BJ (cell line): ENCODE measurements around the gene TANGO2. TPM values are rescaled to one million over a fixed set of nuclear protein-coding genes. Genes with fewer than 3 reads are reported as not detected.
"Not testable (repeated sequence)": the region's sequence is repeated elsewhere in the genome, so short reads cannot be mapped to it uniquely, and the experiment has no call there.

Experiments used
- CTCF ChIA-PET: fragments of 350-600 bp; formaldehyde crosslinking; extraction: SDS; loops from one replicate; lab custom pipeline; 2021; ENCODE audit warnings: antibody characterized with exemption, inconsistent platforms; lab: Yijun Ruan, JAX
- POLR2A ChIA-PET: fragments of 300-600 bp; sonication (Branson Sonifier 250); formaldehyde crosslinking; extraction: SDS; loops from one replicate; lab custom pipeline; 2021; ENCODE audit warnings: antibody characterized with exemption; lab: Charles Lee
- DNase-seq: peaks from one replicate; pipeline ENCODE4 v3.0.0-alpha.2; 2011; ENCODE audit warnings: low read depth
- H3K27me3 ChIP-seq: 2 replicates; pipeline ENCODE4 v1.6.0; 2011; ENCODE audit warnings: low read length; ENCODE audit not compliant: control insufficient read depth, insufficient read depth
- H3K36me3 ChIP-seq: 2 replicates; pipeline ENCODE4 v1.5.1; 2011; ENCODE audit warnings: low read length; ENCODE audit not compliant: control insufficient read depth, insufficient read depth
- H3K4me3 ChIP-seq: 2 replicates; pipeline ENCODE4 v1.5.1; 2011; ENCODE audit warnings: low read depth, mild to moderate bottlenecking, control low read depth, low read length
- CTCF ChIP-seq: IDR thresholded peaks from 2 replicates; pipeline ENCODE4 v1.5.1; 2011; ENCODE audit warnings: low read depth, mild to moderate bottlenecking, control low read depth, inconsistent platforms, low read length, moderate library complexity; ENCODE audit not compliant: insufficient read depth
- polyA plus RNA-seq: library from polyadenylated mRNA; depleted of rRNA; stranded (reverse); fragments of >200 nt; gene quantifications from 2 replicates; pipeline ENCODE4 v1.2.3, GENCODE V29; 2011

TANGO2 gene
- polyA plus RNA-seq, 1 experiment, result 51.7 TPM

- no peak for TF ChIP-seq CTCF
- POLR2A ChIA-PET, result no interaction called here
- H3K4me3 ChIP-seq, result no peak overlapping the region
- DNase-seq, result no peak
- CTCF ChIA-PET, result no interaction called here
- no peaks in the 10 kb centered on the region for H3K27me3 ChIP-seq
- peaks cover 29% of the 10 kb centered on the region for H3K36me3 ChIP-seq
Observed at GRCh38 chr22:20064545-20065262, 43.8 kb downstream of the TANGO2 start.

GRCh38 chr22:20065896-20066616, 45.1 kb downstream of the TANGO2 start:
- POLR2A ChIA-PET, result no interaction called here

GRCh38 chr22:20066617-20067383, 45.9 kb downstream of the TANGO2 start:
- no peak for TF ChIP-seq CTCF
- no peak for DNase-seq
- Histone ChIP-seq H3K27me3 (no peaks in the 10 kb centered on the region), H3K36me3 (peaks cover 19% of the 10 kb centered on the region), H3K4me3 (no peak overlapping the region)
- CTCF ChIA-PET, result interaction anchor here (0.6 kb wide), 1 partner anchor 166 kb away, joined by 4 read pairs; no protein-coding TSS in a partner anchor
- POLR2A ChIA-PET, result no interaction called here

More at GRCh38 chr22:20065896-20066616, 45.1 kb downstream of the TANGO2 start:
- Histone ChIP-seq H3K27me3 (no peaks in the 10 kb centered on the region), H3K36me3 (peaks cover 25% of the 10 kb centered on the region), H3K4me3 (no peak overlapping the region)
- CTCF ChIA-PET, result interaction anchor here (0.6 kb wide), 1 partner anchor 27 kb away, joined by 3 read pairs; no protein-coding TSS in a partner anchor
- DNase-seq, result no peak
- TF ChIP-seq CTCF, result no peak

- POLR2A ChIA-PET, result not testable (repeated sequence)
Observed at GRCh38 chr22:20067384-20067682, 46.4 kb downstream of the TANGO2 start.

GRCh38 chr22:20068640-20069039, 47.7 kb downstream of the TANGO2 start:
- TF ChIP-seq CTCF, result no peak
- no peak overlapping the region for H3K4me3 ChIP-seq
- ChIA-PET CTCF (no interaction called here), POLR2A (interaction anchor here (0.7 kb wide), 1 partner anchor 21 kb away, joined by 4 read pairs; no protein-coding TSS in a partner anchor)
- peaks cover 9% of the 10 kb centered on the region for H3K36me3 ChIP-seq
- no peak for DNase-seq
- no peaks in the 10 kb centered on the region for H3K27me3 ChIP-seq

More at GRCh38 chr22:20067384-20067682, 46.4 kb downstream of the TANGO2 start:
- not testable (repeated sequence) for DNase-seq, H3K4me3 ChIP-seq, H3K27me3 ChIP-seq
- H3K36me3 ChIP-seq, result peaks cover 18% of the 10 kb centered on the region
- CTCF ChIA-PET, result interaction anchor here (0.6 kb wide), 1 partner anchor 167 kb away, joined by 4 read pairs; no protein-coding TSS in a partner anchor
